ENCODE measurements around the gene BEGAIN. TPM values are rescaled to one million over a fixed set of nuclear protein-coding genes. Genes with fewer than 3 reads are reported as not detected.

The BEGAIN gene
- total and polyA plus RNA-seq, 7 donors, result 0.08 to 1.0 (median 0.48) TPM; not detected in 1

DNA sequence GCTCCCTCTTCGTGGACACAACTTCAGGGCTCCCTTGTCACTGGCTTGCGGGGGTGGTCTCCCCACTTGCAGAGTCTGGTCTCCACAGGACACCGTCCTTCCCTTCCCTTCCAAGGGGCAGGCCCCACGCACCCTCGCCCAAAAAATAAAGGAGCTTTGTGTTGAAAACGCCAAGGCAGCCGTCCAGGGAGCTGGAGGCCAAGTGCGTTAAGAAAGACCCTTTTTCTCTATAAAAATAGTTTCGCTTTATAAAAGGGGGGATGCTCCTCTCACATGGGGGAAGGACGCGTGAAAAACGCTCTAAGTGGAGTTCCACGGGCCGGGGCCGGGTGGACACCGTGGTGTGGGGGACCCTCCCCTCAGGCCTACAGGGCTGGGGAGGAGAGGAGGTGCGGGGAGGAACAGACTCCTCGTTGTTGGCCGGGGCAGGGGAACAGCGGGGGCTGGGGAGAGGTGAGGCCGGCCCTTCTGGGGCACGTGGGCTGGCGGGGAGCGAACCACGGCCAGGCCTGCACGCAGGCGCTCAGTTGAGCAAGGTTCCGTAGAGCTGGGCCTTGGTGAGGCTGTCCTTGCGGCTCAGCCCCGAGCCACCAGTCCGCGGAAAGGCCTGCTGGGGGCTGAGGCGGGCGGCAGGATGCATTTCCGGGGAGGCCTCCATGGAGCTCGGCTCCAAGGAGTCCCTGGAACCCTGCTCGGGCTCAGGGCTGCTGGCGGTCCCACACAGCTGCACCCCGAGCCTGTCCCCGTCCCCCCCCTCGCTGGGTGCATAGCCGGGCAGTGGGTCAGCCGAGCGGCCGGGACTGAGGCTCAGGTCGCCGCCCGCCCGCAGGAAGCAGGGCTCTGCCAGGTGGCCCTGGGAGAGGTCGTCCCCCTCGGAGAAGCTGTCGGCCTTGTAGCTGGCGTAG lies 49.5 kb downstream of the BEGAIN start:
- H3K27me3 ChIP-seq (ENCODE audit: insufficient read depth in 3 of 3, low read length in 2 of 3), result no peaks in the 10 kb centered on the region
- no peaks in the 10 kb centered on the region for H3K9me3 ChIP-seq
- DNase-seq (peak; percentile 11 to 50), ATAC-seq (no peak)
- no peak overlapping the region for H3K4me3 ChIP-seq
- intact Hi-C loops (cut with DNase I), result no loop called here
- no peak overlapping the region for H3K27ac ChIP-seq
- H3K36me3 ChIP-seq (ENCODE audit: insufficient read depth in 1 of 2, low read depth in 1 of 2), result no peaks in the 10 kb centered on the region
- H3K4me1 ChIP-seq, result no peaks in the 10 kb centered on the region
- TF ChIP-seq CTCF (IDR thresholded peaks at IDR 0.05), result no peak
- 88 to 90% (median 89%) methylated on average over 50 to 53 of the region's 53 CpGs for WGBS, 3 donors

- no peaks in the 10 kb centered on the region for H3K36me3 ChIP-seq (ENCODE audit: insufficient read depth in 1 of 2, low read depth in 1 of 2)
- ATAC-seq (no peak), DNase-seq (peak; percentile 5 to 34)
- intact Hi-C loops (cut with DNase I), result no loop called here
- no peaks in the 10 kb centered on the region for H3K9me3 ChIP-seq
- 80 to 82% (median 80%) methylated on average over 27 to 29 of the region's 29 CpGs for WGBS, 3 donors
- no peak for TF ChIP-seq CTCF (IDR thresholded peaks at IDR 0.05)
- no peak overlapping the region for H3K4me3 ChIP-seq
- H3K4me1 ChIP-seq, result no peaks in the 10 kb centered on the region
- no peak overlapping the region for H3K27ac ChIP-seq
- no peaks in the 10 kb centered on the region for H3K27me3 ChIP-seq (ENCODE audit: insufficient read depth in 3 of 3, low read length in 2 of 3)
These were observed 50.3 kb downstream of the BEGAIN start for GRCh38 chr14:100536721-100537445.

DNA sequence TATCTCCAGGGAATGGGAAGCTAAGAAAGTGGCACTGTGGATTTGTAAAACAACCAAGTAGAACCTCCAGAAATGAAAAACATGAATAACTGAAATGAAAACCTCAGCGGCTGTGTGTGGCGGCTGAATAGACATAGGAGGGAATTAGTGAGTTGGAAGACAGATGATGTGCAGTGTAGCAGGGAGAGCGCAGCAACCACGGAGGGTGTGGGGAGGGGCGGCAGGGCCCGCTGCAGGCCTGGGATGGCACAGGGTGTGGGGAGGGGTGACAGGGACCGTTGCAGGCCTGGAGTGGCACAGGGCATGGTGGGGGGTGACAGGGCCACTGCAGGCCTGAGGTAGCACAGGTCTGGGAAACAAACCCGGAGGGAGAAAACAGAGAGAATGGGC lies 51.1 kb downstream of the BEGAIN start:
- H3K27ac ChIP-seq, result no peak overlapping the region
- no peak for TF ChIP-seq CTCF (IDR thresholded peaks at IDR 0.05)
- ATAC-seq, result no peak

DNA sequence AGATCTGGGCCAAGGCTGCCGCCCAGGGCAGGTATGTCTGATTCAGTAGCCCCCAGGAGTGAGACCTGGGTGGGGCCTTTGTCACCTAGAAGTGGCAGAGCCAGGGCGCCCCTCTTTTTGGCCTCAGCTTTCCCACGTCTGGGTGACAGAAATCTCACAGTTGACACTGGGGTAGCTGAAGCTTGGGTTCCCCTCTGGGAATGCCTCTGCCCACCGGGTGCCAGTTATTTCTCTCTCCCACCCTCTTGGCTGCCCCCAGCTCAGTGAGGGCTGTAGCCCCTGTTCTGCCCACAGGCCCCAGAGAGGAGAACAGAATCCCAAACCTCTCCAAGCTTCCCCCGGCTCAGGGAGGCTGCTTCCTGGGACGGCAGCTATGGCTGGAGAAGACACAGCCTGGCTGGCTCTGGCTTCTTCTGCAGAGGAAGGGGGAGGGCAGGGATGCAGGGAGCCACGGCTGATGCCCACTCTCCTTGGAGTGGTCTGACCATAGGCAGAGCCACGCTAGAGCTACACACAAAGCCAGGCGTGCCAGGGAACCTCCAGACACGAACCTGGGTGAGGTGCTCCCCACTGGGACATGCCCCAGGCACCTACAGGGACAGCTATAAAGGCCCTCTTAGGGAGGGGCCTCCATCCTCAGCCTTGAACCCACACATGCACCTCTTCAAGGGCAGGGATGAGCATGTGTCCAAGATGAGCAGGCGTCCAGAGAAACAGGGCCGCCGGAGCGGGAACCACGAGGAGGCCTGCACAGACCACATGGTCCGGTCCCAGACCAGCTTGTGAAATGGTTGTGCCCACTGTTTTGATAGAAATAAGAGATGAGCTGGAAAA lies 51.7 kb downstream of the BEGAIN start:
- WGBS, 3 donors, result 84 to 91% (median 88%) methylated on average over 15 to 16 of the region's 16 CpGs
- H3K27me3 ChIP-seq (ENCODE audit: insufficient read depth in 3 of 3, low read length in 2 of 3), result no peaks in the 10 kb centered on the region
- DNase-seq (peak in 1 of 2 donors; percentile 11), ATAC-seq (no peak)
- no peak overlapping the region for H3K27ac ChIP-seq
- H3K4me3 ChIP-seq, result no peak overlapping the region
- no peaks in the 10 kb centered on the region for H3K9me3 ChIP-seq
- intact Hi-C loops (cut with DNase I), result no loop called here
- no peak for TF ChIP-seq CTCF (IDR thresholded peaks at IDR 0.05)
- no peaks in the 10 kb centered on the region for H3K4me1 ChIP-seq
- H3K36me3 ChIP-seq (ENCODE audit: insufficient read depth in 1 of 2, low read depth in 1 of 2), result no peaks in the 10 kb centered on the region

More for the DNA sequence above, 51.1 kb downstream of the BEGAIN start:
- 81 to 86% (median 83%) methylated on average over 8 of the region's 8 CpGs for WGBS, 3 donors
- H3K4me1 ChIP-seq, result no peaks in the 10 kb centered on the region
- no peak for DNase-seq
- no peaks in the 10 kb centered on the region for H3K27me3 ChIP-seq (ENCODE audit: insufficient read depth in 3 of 3, low read length in 2 of 3)
- intact Hi-C loops (cut with DNase I), result no loop called here
- H3K4me3 ChIP-seq, result no peak overlapping the region
- no peaks in the 10 kb centered on the region for H3K36me3 ChIP-seq (ENCODE audit: insufficient read depth in 1 of 2, low read depth in 1 of 2)
- no peaks in the 10 kb centered on the region for H3K9me3 ChIP-seq

Measured in psoas muscle (tissue), 8 donors.